ENCODE measurements around the gene PRKG1. TPM values are rescaled to one million over a fixed set of nuclear protein-coding genes. Genes with fewer than 3 reads are reported as not detected.

Gene PRKG1
- total RNA-seq, 1 experiment from 2014 or later: 10.4 TPM

DNA sequence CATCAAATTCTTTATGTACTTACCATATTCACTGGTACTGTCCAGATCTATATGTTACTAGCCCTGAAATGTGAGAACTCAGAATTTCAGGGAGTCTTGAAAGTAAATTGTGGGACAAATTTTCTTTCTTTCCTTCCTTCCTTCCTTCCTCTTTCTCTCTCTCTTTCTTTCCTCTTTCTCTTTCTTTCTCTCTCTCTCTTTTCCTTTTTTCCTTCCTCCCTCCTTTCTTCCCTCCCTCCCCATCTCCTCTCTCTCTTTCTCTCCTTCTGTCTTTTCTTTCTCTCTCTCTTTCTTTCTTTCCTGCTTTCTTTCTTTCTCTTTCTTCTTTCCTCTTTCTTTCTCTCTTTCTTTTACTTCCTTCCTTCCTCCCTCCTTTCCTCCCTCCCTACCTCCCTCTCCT, 882.5 kb downstream of the PRKG1 start:
- Histone ChIP-seq H2BK15ac (ENCODE audit: low read depth, low read length) (no peak overlapping the region), H2AK5ac (ENCODE audit: insufficient read length, low read length) (no peak overlapping the region), H3K23ac (ENCODE audit: insufficient read length, low read depth, low read length) (no peak overlapping the region), H3K27me3 (ENCODE audit: insufficient read depth, low read length) (no peaks in the 10 kb centered on the region), H3K4me1 (ENCODE audit: insufficient read depth, low read length) (peaks cover 8% of the 10 kb centered on the region; the same call in 1 of the 2 replicates), H3K4ac (ENCODE audit: low read depth, low read length) (no peak overlapping the region), H3K23me2 (ENCODE audit: insufficient read length, low read depth, low read length, poor library complexity, severe bottlenecking) (peaks cover 2% of the 10 kb centered on the region), H3K9ac (ENCODE audit: extremely low read depth, insufficient read length, low read length) (no peak overlapping the region), H2AFZ (ENCODE audit: low read length) (no peak overlapping the region), H3K9me3 (ENCODE audit: control insufficient read depth, low read depth, low read length) (no peaks in the 10 kb centered on the region), H3K4me2 (ENCODE audit: insufficient read depth, insufficient read length, low read length) (no peak overlapping the region), H3K27ac (ENCODE audit: insufficient read length, low read depth, low read length) (no peak overlapping the region), H4K20me1 (ENCODE audit: control insufficient read depth, insufficient read depth, insufficient read length) (no peaks in the 10 kb centered on the region), H2BK12ac (ENCODE audit: insufficient read length, low read depth, low read length) (no peak overlapping the region), H3K14ac (ENCODE audit: insufficient read depth, low read length) (no peak overlapping the region), H3K18ac (ENCODE audit: insufficient read length, low read depth, low read length) (no peak overlapping the region), H3K79me1 (ENCODE audit: insufficient read depth, low read depth, low read length, poor library complexity, severe bottlenecking) (no peaks in the 10 kb centered on the region), H2BK5ac (ENCODE audit: insufficient read length, low read length) (no peak overlapping the region), H3K79me2 (ENCODE audit: insufficient read depth, low read length) (no peaks in the 10 kb centered on the region), H3K56ac (ENCODE audit: insufficient read length, low read depth, low read length) (no peak overlapping the region), H4K8ac (replicated peaks; ENCODE audit: insufficient read length, low read depth, low read length) (no peak overlapping the region), H2BK120ac (ENCODE audit: low read depth, low read length, poor library complexity, severe bottlenecking) (no peak overlapping the region), H4K5ac (ENCODE audit: insufficient read length, low read depth, low read length) (no peak overlapping the region), H2BK20ac (ENCODE audit: low read depth, low read length, poor library complexity, severe bottlenecking) (no peak overlapping the region), H4K91ac (ENCODE audit: insufficient read length, low read depth, low read length) (no peak overlapping the region), H3T11ph (ENCODE audit: low read length) (no peak overlapping the region)
- Mint-ChIP-seq H3K27me3 (ENCODE audit: low read depth) (no peaks in the 10 kb centered on the region), H3K36me3 (ENCODE audit: insufficient read depth in 1 of 3, low read depth in 3 of 3) (no peaks in the 10 kb centered on the region), H3K4me1 (peaks cover 42 to 50% of the 10 kb centered on the region in 2 experiments), H3K9me3 (no peaks in the 10 kb centered on the region), H3K4me3 (no peak overlapping the region), H3K27ac (no peak overlapping the region; a peak in 1 of 7 replicates)
- no peak for DNase-seq
- TF ChIP-seq, protein P1, sequence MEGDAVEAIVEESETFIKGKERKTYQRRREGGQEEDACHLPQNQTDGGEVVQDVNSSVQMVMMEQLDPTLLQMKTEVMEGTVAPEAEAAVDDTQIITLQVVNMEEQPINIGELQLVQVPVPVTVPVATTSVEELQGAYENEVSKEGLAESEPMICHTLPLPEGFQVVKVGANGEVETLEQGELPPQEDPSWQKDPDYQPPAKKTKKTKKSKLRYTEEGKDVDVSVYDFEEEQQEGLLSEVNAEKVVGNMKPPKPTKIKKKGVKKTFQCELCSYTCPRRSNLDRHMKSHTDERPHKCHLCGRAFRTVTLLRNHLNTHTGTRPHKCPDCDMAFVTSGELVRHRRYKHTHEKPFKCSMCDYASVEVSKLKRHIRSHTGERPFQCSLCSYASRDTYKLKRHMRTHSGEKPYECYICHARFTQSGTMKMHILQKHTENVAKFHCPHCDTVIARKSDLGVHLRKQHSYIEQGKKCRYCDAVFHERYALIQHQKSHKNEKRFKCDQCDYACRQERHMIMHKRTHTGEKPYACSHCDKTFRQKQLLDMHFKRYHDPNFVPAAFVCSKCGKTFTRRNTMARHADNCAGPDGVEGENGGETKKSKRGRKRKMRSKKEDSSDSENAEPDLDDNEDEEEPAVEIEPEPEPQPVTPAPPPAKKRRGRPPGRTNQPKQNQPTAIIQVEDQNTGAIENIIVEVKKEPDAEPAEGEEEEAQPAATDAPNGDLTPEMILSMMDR (conservative IDR thresholded peaks at IDR 0.05): no peak

Data from H9 (cell line).